ENCODE measurements around the gene RPS18. TPM values are rescaled to one million over a fixed set of nuclear protein-coding genes. Genes with fewer than 3 reads are reported as not detected.

The RPS18 gene
- total RNA-seq, 3 donors from 2014 or later (not counting 1 experiment from before 2014, with no cell fraction given) = 1,182 to 1,707 (median 1,500) TPM

DNA sequence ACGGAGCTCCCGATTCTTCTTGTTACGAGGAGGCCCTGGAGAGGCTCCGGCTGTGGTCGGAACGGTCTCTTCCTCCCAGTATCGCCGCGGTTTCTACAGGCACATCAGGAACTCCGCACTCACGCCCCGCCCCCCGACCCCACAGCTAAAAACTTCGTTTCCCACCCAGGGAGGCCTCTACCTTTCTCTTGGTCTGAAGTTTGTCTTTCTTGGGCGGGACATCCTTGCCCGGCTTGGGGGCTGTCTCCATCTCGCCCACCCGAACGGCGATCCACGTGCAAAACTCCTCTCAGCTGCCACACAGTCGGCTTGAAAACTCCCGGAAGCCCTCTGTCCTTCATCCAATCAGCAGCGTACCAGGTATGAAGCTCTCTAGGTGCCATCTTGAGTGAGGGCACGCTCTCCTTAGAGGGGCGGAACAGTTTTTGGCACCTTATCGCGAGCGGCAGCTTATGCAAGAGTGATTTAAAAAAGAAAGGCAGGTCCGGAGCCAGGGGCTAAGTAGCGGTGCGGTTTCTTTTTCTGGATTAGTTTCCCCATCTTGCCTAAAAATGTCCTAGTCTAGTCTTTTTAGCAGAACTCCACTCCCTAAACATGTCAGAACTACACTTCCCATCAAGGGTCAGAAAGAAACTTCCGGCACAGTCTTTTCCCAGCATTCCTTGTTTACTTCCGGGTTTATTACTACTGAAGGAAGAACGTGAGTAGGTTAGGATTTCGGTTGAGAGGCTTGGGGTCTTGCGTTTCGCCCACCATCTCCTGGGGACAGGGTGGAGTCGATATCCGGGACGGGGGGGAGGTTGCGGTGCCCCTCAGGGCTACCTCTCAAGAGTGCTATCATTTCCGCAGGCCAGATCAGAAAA lies 17.3 kb downstream of the RPS18 start, which contains the start of the genes PFDN6 and WDR46:
PFDN6 (plus strand) TSS at position 681 of the 863 bp plus-strand sequence. CDS start 256 bp downstream, outside the sequence.
WDR46 (minus strand) TSS at position 319 of the 863 bp plus-strand sequence; CDS start at position 250, 69 bp downstream.
- Mint-ChIP-seq H3K27me3 (ENCODE audit: low read depth in 2 of 2) (no peaks in the 10 kb centered on the region), H3K36me3 (peaks cover 8% of the 10 kb centered on the region), H3K4me3 (peak within 1 kb of the TSS; percentile 99), H3K27ac (peak within 1 kb of the TSS; percentile 92 to 94), H3K4me1 (peaks cover 39 to 48% of the 10 kb centered on the region in 2 donors), H3K9me3 (no peaks in the 10 kb centered on the region)
- under 1% methylated on average over 43 of the region's 43 CpGs for WGBS (ENCODE audit: insufficient coverage)
- Histone ChIP-seq H3K9me3 (ENCODE audit: control insufficient read depth, insufficient read depth, low read length) (no peaks in the 10 kb centered on the region), H3K27me3 (ENCODE audit: control insufficient read depth, insufficient read depth, low read length) (no peaks in the 10 kb centered on the region), H3K4me1 (ENCODE audit: control insufficient read depth, insufficient read depth, low read length) (peaks cover 23% of the 10 kb centered on the region), H3K4me3 (ENCODE audit: low read length) (peak within 1 kb of the TSS; percentile 81), H3K27ac (ENCODE audit: low read length) (peak within 1 kb of the TSS; percentile 51), H3K36me3 (ENCODE audit: control insufficient read depth, insufficient read depth, low read length) (peaks cover 53% of the 10 kb centered on the region)
- ATAC-seq (peak; percentile 95 to 96 (median 96)), DNase-seq (peak; percentile 78 to 92)
- TF ChIP-seq, protein P1, sequence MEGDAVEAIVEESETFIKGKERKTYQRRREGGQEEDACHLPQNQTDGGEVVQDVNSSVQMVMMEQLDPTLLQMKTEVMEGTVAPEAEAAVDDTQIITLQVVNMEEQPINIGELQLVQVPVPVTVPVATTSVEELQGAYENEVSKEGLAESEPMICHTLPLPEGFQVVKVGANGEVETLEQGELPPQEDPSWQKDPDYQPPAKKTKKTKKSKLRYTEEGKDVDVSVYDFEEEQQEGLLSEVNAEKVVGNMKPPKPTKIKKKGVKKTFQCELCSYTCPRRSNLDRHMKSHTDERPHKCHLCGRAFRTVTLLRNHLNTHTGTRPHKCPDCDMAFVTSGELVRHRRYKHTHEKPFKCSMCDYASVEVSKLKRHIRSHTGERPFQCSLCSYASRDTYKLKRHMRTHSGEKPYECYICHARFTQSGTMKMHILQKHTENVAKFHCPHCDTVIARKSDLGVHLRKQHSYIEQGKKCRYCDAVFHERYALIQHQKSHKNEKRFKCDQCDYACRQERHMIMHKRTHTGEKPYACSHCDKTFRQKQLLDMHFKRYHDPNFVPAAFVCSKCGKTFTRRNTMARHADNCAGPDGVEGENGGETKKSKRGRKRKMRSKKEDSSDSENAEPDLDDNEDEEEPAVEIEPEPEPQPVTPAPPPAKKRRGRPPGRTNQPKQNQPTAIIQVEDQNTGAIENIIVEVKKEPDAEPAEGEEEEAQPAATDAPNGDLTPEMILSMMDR (IDR thresholded peaks at IDR 0.05) = no peak
- intact Hi-C loops (cut with micrococcal nuclease) = loop anchor here (1.0 kb wide), 4 partner anchors 10 to 34 kb away; partner anchors contain the start of genes B3GALT4 and RPS18

DNA sequence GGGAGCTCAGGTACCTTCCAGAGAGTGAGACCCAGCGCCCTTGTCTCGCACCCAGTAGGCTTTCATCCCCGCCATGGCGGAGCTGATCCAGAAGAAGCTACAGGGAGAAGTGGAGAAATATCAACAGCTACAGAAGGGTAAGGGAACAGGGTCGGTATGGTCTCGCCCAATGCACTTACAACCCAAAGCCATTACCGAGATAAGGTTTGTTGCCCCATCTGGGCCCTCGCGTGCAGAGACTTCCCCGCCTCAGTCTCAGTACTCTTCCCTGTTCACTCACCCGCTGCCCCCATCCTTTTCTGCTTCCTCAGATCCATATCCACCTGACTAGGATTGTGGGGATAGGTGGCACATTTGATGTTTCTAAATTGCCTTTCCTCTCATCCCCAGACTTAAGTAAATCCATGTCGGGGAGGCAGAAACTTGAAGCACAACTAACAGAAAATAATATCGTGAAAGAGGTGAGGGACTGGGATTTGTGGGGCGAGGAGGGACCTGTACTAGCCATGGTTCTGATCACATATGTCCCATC lies 18.0 kb downstream of the RPS18 start:
- 5% methylated on average over 11 of the region's 14 CpGs for WGBS (ENCODE audit: insufficient coverage)
- H3K36me3 Mint-ChIP-seq = peaks cover 8% of the 10 kb centered on the region
- ATAC-seq = peak in 2 of 3 donors; percentile 14 to 24

GRCh38 chr6:33290459-33290858 lies 18.6 kb downstream of the RPS18 start:
- 87% methylated on average over 7 of the region's 7 CpGs for WGBS (ENCODE audit: insufficient coverage)
- H3K4me1 ChIP-seq (ENCODE audit: control insufficient read depth, insufficient read depth, low read length) = peaks cover 23% of the 10 kb centered on the region
- Mint-ChIP-seq H3K4me3 (peak overlapping the region; percentile 99), H3K27me3 (ENCODE audit: low read depth in 2 of 2) (no peaks in the 10 kb centered on the region), H3K36me3 (peaks cover 8% of the 10 kb centered on the region), H3K9me3 (no peaks in the 10 kb centered on the region), H3K4me1 (peaks cover 39 to 49% of the 10 kb centered on the region in 2 donors), H3K27ac (peak overlapping the region; percentile 92 to 94)
- no peak for ATAC-seq
- no peaks in the 10 kb centered on the region for H3K9me3 ChIP-seq (ENCODE audit: control insufficient read depth, insufficient read depth, low read length)
- no peak overlapping the region for H3K27ac ChIP-seq (ENCODE audit: low read length)
- TF ChIP-seq, protein P1 (IDR thresholded peaks at IDR 0.05) = no peak
- no peak overlapping the region for H3K4me3 ChIP-seq (ENCODE audit: low read length)
- intact Hi-C loops (cut with micrococcal nuclease) = no loop called here
- no peaks in the 10 kb centered on the region for H3K27me3 ChIP-seq (ENCODE audit: control insufficient read depth, insufficient read depth, low read length)
- DNase-seq = no peak
- peaks cover 53% of the 10 kb centered on the region for H3K36me3 ChIP-seq (ENCODE audit: control insufficient read depth, insufficient read depth, low read length)

More for the DNA sequence above, 18.0 kb downstream of the RPS18 start:
- peak overlapping the region; percentile 51 for H3K27ac ChIP-seq (ENCODE audit: low read length)
- intact Hi-C loops (cut with micrococcal nuclease) = loop anchor here (1.0 kb wide), 4 partner anchors 9 to 33 kb away; partner anchors contain the start of genes B3GALT4 and RPS18
- TF ChIP-seq, protein P1 (IDR thresholded peaks at IDR 0.05) = no peak
- H3K27me3 ChIP-seq (ENCODE audit: control insufficient read depth, insufficient read depth, low read length) = no peaks in the 10 kb centered on the region
- no peaks in the 10 kb centered on the region for H3K27me3 Mint-ChIP-seq (ENCODE audit: low read depth in 2 of 2)
- H3K9me3 Mint-ChIP-seq = no peaks in the 10 kb centered on the region
- peaks cover 39 to 48% of the 10 kb centered on the region in 2 donors for H3K4me1 Mint-ChIP-seq
- peak overlapping the region; percentile 81 for H3K4me3 ChIP-seq (ENCODE audit: low read length)
- H3K27ac Mint-ChIP-seq = peak overlapping the region; percentile 92 to 94
- peaks cover 53% of the 10 kb centered on the region for H3K36me3 ChIP-seq (ENCODE audit: control insufficient read depth, insufficient read depth, low read length)
- H3K4me1 ChIP-seq (ENCODE audit: control insufficient read depth, insufficient read depth, low read length) = peaks cover 23% of the 10 kb centered on the region
- peak overlapping the region; percentile 99 for H3K4me3 Mint-ChIP-seq
- H3K9me3 ChIP-seq (ENCODE audit: control insufficient read depth, insufficient read depth, low read length) = no peaks in the 10 kb centered on the region
- no peak for DNase-seq

Measured in natural killer cell (primary cell).